Tibial artery (tissue), 4 donors: ENCODE measurements around the gene CGB5.

Experiments
- DNase-seq, 2 donors: peaks; one replicate each; pipeline ENCODE4 v3.0.0-alpha.2; 2019
- H3K27ac ChIP-seq, 2 donors: fragments of 200-600 bp; sonication (generic) in 1 of 2; 1 replicate in 1 of 2; 2 replicates in 1 of 2; pipeline ENCODE4 v1.5.1; 2018 to 2019; ENCODE audit warnings: mild to moderate bottlenecking in 1 of 2
- H3K27me3 ChIP-seq, 2 donors: fragments of 200-600 bp; sonication (generic) in 1 of 2; one replicate each; pipeline versions ENCODE4 v1.5.1 to v1.6.0; 2016 to 2019
- H3K36me3 ChIP-seq, 3 donors: fragments of 200-600 bp; sonication (generic) in 2 of 3; one replicate each; pipeline ENCODE4 v1.5.1; 2016 to 2019; ENCODE audit warnings: mild to moderate bottlenecking in 2 of 3
- H3K4me1 ChIP-seq, 4 donors: fragments of 200-600 bp; sonication (generic) in 2 of 4; 1 replicate in 3 of 4; 2 replicates in 1 of 4; pipeline ENCODE4 v1.5.1; 2016 to 2019
- H3K4me3 ChIP-seq, 2 donors: fragments of 200-600 bp; sonication (generic) in 1 of 2; 1 replicate in 1 of 2; 2 replicates in 1 of 2; pipeline ENCODE4 v1.5.1; 2018 to 2019; ENCODE audit warnings: mild to moderate bottlenecking in 2 of 2
- H3K9me3 ChIP-seq, 3 donors: fragments of 200-600 bp; sonication (generic) in 1 of 3; one replicate each; pipeline ENCODE4 v1.5.1; 2016 to 2019
- intact Hi-C: fragments of 100-400 bp; cut with DNase I; formaldehyde crosslinking; loops from one replicate; pipeline ENCODE4 v1.15.0; 2023; ENCODE audit warnings: low total_unique reads
- TF ChIP-seq, protein P1 (sequence below), 2 experiments: fragments of 200-600 bp in 1 of 2; fragments of 450-650 bp in 1 of 2; IDR thresholded peaks; one replicate each; pipeline ENCODE4 v1.5.1; 2017 to 2019; ENCODE audit warnings: antibody characterized with exemption in 2 of 2, mild to moderate bottlenecking in 1 of 2, moderate library complexity in 1 of 2

CGB5 gene

DNA sequence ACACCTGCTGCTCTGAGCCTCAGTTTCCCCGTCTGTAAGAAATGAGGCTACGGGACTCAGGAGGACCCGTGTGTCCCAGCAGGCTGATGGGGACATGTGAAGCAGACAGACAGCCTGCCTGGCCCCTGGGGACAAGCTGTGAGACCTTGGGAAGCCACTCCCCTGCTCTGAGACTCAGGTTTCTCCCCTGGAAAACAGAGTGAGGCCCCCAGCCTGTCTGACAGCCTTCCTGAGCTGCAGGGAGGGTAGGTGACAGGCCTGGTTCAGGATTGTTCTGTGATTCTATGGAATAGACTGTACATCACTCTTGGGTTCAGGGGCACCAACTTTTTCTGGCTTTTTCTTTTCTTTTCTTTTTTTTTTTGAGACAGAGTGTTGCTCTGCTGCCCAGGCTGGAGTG, 23.9 kb downstream of the CGB5 start:
- Histone ChIP-seq H3K36me3 (no peaks in the 10 kb centered on the region), H3K9me3 (no peaks in the 10 kb centered on the region), H3K27ac (no peak overlapping the region), H3K4me3 (no peak overlapping the region), H3K4me1 (peaks cover 0 to 20% (median 14%) of the 10 kb centered on the region in 4 donors), H3K27me3 (peaks cover 3 to 95% of the 10 kb centered on the region in 2 donors)
- TF ChIP-seq, protein P1, sequence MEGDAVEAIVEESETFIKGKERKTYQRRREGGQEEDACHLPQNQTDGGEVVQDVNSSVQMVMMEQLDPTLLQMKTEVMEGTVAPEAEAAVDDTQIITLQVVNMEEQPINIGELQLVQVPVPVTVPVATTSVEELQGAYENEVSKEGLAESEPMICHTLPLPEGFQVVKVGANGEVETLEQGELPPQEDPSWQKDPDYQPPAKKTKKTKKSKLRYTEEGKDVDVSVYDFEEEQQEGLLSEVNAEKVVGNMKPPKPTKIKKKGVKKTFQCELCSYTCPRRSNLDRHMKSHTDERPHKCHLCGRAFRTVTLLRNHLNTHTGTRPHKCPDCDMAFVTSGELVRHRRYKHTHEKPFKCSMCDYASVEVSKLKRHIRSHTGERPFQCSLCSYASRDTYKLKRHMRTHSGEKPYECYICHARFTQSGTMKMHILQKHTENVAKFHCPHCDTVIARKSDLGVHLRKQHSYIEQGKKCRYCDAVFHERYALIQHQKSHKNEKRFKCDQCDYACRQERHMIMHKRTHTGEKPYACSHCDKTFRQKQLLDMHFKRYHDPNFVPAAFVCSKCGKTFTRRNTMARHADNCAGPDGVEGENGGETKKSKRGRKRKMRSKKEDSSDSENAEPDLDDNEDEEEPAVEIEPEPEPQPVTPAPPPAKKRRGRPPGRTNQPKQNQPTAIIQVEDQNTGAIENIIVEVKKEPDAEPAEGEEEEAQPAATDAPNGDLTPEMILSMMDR (IDR thresholded peaks at IDR 0.05) = no peak
- intact Hi-C loops = no loop called here
- DNase-seq = no peak

DNA sequence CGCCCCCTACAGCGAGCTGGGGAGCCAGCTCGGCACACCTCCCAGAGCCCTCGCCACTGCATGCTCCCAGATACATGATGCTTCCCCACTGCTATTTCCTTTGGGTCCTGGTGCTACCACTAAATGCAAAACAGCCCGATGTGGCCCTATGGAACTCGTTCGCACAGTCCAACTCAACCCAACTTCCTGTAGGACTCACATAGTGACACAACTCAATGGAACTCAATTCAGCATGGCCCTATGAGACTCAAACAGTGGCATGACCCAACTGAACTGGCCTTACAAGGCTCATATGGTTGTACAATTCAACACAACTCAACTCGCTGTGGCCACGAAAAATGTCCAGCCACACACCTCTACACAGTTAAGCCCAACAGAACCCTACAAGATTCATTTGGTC, 25.4 kb downstream of the CGB5 start:
- intact Hi-C loops = no loop called here
- Histone ChIP-seq H3K4me1 (peaks cover 0 to 20% (median 14%) of the 10 kb centered on the region in 4 donors), H3K4me3 (no peak overlapping the region), H3K27me3 (peaks cover 3 to 97% of the 10 kb centered on the region in 2 donors), H3K27ac (no peak overlapping the region), H3K9me3 (no peaks in the 10 kb centered on the region), H3K36me3 (no peaks in the 10 kb centered on the region)
- TF ChIP-seq, protein P1 (IDR thresholded peaks at IDR 0.05) = no peak
- no peak for DNase-seq

- H3K9me3 ChIP-seq = no peaks in the 10 kb centered on the region
- DNase-seq = no peak
- no peaks in the 10 kb centered on the region for H3K36me3 ChIP-seq
- H3K27ac ChIP-seq = no peak overlapping the region
- H3K27me3 ChIP-seq = peaks cover 3 to 88% of the 10 kb centered on the region in 2 donors
- TF ChIP-seq, protein P1 (IDR thresholded peaks at IDR 0.05) = no peak
- no peak overlapping the region for H3K4me3 ChIP-seq
- H3K4me1 ChIP-seq = peaks cover 0 to 13% (median 6%) of the 10 kb centered on the region in 4 donors
- intact Hi-C loops = no loop called here
Measured at GRCh38 chr19:49070416-49070815, 26.8 kb downstream of the CGB5 start.

DNA sequence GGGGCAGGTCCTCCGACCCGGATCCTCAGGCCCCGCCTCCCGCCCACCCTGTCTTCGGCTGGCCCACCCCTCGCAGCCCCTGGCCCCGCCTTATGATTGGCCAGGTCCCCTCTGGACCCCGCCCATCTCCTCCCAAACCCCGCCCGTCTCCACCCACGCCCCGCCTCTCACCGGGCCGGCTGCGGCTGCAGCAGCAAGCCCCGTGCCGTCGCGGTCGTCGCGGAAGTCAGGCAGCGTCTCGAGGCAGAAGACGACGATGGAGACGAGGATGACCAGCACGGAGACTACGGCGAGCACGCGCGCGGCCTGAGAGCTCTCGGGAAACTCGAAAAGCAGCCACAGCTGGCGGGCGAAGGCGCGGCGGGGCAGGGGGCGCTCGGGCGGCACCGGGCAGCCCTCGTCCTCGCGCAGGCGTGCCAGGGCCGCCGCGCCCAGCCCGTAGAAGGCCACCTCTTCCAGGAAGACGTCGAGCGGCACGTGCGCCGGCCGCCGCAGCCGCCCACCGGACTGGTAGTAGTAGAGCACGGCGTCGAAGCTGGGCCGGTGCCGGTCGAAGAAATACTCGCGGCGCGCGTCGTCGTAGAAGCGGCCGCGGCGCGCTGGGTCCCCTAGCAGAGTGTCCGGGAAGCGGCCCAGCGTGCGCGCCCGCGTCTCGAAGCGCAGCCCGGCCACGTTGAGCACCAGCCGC, 28.4 kb downstream of the CGB5 start:
- peaks cover 3 to 73% of the 10 kb centered on the region in 2 donors for H3K27me3 ChIP-seq
- intact Hi-C loops = no loop called here
- TF ChIP-seq, protein P1 (IDR thresholded peaks at IDR 0.05) = no peak

GRCh38 chr19:49073514-49074378, 30.1 kb downstream of the CGB5 start:
- Histone ChIP-seq H3K27me3 (peaks cover 3 to 57% of the 10 kb centered on the region in 2 donors), H3K4me3 (no peak overlapping the region), H3K9me3 (no peaks in the 10 kb centered on the region), H3K27ac (no peak overlapping the region), H3K4me1 (peaks cover 0 to 11% (median 6%) of the 10 kb centered on the region in 4 donors), H3K36me3 (no peaks in the 10 kb centered on the region)
- no peak for DNase-seq
- TF ChIP-seq, protein P1 (IDR thresholded peaks at IDR 0.05) = no peak
- intact Hi-C loops = no loop called here

More for the DNA sequence above, 28.4 kb downstream of the CGB5 start:
- H3K36me3 ChIP-seq = no peaks in the 10 kb centered on the region
- DNase-seq = no peak
- no peak overlapping the region for H3K27ac ChIP-seq
- H3K9me3 ChIP-seq = no peaks in the 10 kb centered on the region
- H3K4me3 ChIP-seq = no peak overlapping the region
- H3K4me1 ChIP-seq = peaks cover 0 to 11% (median 6%) of the 10 kb centered on the region in 4 donors
